Measurements from ENCODE around the gene TMLHE.
"Not testable (repeated sequence)": the region's sequence is repeated elsewhere in the genome, so short reads cannot be mapped to it uniquely, and the experiment has no call there.

The TMLHE gene

GRCh38 chrX:155495134-155495533, 117.6 kb downstream of the TMLHE start:
- not testable (repeated sequence) for DNase-seq (ENCODE audit: low read depth in 3 of 3)

GRCh38 chrX:155491421-155491820, 121.3 kb downstream of the TMLHE start:
- DNase-seq (ENCODE audit: low read depth in 3 of 3): not testable (repeated sequence)

GRCh38 chrX:155477136-155477535, 135.6 kb downstream of the TMLHE start:
- not testable (repeated sequence) for DNase-seq (ENCODE audit: low read depth in 3 of 3)

GRCh38 chrX:155466269-155466938, 146.3 kb downstream of the TMLHE start:
- not testable (repeated sequence) for DNase-seq (ENCODE audit: low read depth in 3 of 3)

- not testable (repeated sequence) for DNase-seq (ENCODE audit: low read depth in 3 of 3)
Measured at GRCh38 chrX:155460501-155460900, 152.3 kb downstream of the TMLHE start.

GRCh38 chrX:155458471-155458870, 154.3 kb downstream of the TMLHE start, which contains the start of gene F8A3:
Gene F8A3, minus strand, starts transcription at chrX:155458620. Its CDS starts 20 bp downstream, at chrX:155458600.
- DNase-seq (ENCODE audit: low read depth in 3 of 3): not testable (repeated sequence)

- not testable (repeated sequence) for DNase-seq (ENCODE audit: low read depth in 3 of 3)
Measured at GRCh38 chrX:155457761-155458447, 154.8 kb downstream of the TMLHE start.

GRCh38 chrX:155441097-155441496, 171.7 kb downstream of the TMLHE start:
- DNase-seq (ENCODE audit: low read depth in 3 of 3): no peak
